ENCODE measurements around the gene WBP1. TPM values are rescaled to one million over a fixed set of nuclear protein-coding genes. Genes with fewer than 3 reads are reported as not detected.
A peak's percentile ranks its signal among the peaks of the same experiment; 100 is the strongest.

WBP1 gene
- total and polyA plus RNA-seq, 10 donors: 39.5 to 84.2 (median 63.6) TPM

DNA sequence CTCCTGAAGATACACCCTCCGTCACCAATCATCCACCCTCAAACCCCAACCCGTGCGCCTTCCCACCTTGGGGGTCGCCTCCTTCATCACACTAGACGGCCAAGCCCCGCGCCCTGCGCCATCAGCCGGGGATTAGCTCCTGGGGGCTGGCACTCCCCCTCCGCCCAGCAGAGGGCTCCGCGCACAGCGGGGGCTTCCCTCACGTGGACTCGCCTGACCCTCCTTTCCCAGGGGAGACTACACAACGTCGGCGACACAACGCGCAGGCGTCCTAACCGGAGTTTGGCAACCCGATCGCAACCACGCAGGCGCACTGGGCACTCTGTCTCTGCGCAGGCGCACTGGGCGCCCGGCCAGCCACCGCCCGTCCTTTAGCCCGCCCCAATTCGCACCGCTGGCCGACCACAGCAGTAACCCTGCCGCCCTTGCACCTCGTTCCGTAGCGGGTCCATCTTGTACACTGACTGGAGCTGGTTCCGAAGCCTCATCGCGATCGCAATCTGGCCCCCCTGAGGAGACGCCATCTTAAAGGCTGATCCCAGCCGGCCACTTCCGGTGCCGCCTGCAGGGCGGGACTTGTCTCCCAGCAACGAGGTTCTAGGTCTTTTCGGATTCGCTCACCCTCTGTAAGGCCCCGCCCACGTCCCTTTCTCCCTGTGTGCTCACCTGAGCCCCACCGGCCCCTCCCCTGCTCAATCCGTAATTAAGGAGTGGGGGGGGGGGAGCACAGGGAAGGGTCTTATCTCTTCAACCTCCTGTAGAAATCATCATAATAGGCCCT is 49.1 kb downstream of the WBP1 start, which contains the start of gene PCGF1:
Gene PCGF1, minus strand, starts transcription at position 551 of the 781 bp plus-strand sequence. Its CDS starts 27 bp downstream, at position 524.
- 0 to 2% (median 1%) methylated on average over 51 to 56 of the region's 56 CpGs for WGBS, 5 donors

DNA sequence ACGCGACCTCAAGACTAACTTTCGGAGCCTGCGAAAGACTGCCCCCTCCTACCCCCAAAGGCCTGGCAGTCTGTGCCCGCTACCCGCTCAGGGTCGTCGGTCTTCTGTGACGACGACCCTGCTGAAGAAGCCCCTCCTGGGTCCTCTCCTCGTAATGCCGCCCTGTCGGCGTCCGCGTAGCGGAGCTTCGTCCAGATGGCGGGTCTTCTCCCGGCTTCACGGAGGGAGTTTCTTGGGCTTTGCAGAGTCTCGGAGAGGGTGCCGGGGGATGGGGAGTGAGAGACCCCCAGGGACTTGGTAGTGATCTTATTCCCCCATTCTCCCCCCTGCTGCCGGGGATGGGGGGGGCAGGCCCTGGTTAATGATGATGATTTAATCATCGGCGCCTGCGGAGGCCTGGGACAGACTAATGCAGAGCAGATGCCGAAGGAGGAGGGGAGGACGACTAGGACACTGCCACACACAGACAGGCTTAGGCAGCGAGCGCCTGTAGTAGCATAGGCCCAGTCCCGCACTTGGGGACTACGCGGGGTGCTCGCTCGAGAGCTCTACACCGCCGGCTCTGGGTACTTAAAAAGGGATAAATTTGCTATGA is 49.8 kb downstream of the WBP1 start:
- H3K27me3 ChIP-seq (replicated peaks in 1 of 7): peaks cover 2 to 46% (median 25%) of the 10 kb centered on the region in 7 donors
- intact Hi-C loops (cut with DNase I; ENCODE audit: low total_unique reads): no loop called here
- peak; percentile 88 for DNase-seq
- H3K4me1 ChIP-seq: peaks cover 19 to 51% (median 47%) of the 10 kb centered on the region in 6 donors
- peak overlapping the region; percentile 60 to 90 (median 62) for H3K4me3 ChIP-seq
- H3K27ac ChIP-seq: peak overlapping the region; percentile 97 to 100 (median 99)
- no peaks in the 10 kb centered on the region for H3K9me3 ChIP-seq
- WGBS, 5 donors: 14 to 17% (median 15%) methylated on average over 29 to 38 of the region's 38 CpGs
- peaks cover 0 to 23% (median 16%) of the 10 kb centered on the region in 6 donors for H3K36me3 ChIP-seq
- TF ChIP-seq POLR2A (IDR thresholded peaks at IDR 0.05) (no peak), POLR2AphosphoS5 (IDR thresholded peaks at IDR 0.05) (no peak)
- TF ChIP-seq, protein P1, sequence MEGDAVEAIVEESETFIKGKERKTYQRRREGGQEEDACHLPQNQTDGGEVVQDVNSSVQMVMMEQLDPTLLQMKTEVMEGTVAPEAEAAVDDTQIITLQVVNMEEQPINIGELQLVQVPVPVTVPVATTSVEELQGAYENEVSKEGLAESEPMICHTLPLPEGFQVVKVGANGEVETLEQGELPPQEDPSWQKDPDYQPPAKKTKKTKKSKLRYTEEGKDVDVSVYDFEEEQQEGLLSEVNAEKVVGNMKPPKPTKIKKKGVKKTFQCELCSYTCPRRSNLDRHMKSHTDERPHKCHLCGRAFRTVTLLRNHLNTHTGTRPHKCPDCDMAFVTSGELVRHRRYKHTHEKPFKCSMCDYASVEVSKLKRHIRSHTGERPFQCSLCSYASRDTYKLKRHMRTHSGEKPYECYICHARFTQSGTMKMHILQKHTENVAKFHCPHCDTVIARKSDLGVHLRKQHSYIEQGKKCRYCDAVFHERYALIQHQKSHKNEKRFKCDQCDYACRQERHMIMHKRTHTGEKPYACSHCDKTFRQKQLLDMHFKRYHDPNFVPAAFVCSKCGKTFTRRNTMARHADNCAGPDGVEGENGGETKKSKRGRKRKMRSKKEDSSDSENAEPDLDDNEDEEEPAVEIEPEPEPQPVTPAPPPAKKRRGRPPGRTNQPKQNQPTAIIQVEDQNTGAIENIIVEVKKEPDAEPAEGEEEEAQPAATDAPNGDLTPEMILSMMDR (IDR thresholded peaks at IDR 0.05 in 8 of 11, conservative IDR thresholded peaks at IDR 0.05 in 3 of 11): no peak

More for the DNA sequence above, 49.1 kb downstream of the WBP1 start, which contains the start of gene PCGF1:
- DNase-seq: peak; percentile 98
- Histone ChIP-seq H3K4me1 (peaks cover 19 to 57% (median 54%) of the 10 kb centered on the region in 6 donors), H3K36me3 (peaks cover 0 to 23% (median 16%) of the 10 kb centered on the region in 6 donors), H3K27ac (peak within 1 kb of the TSS; percentile 97 to 100 (median 99)), H3K27me3 (replicated peaks in 1 of 7) (peaks cover 0 to 46% (median 21%) of the 10 kb centered on the region in 7 donors), H3K9me3 (no peaks in the 10 kb centered on the region), H3K4me3 (peak within 1 kb of the TSS; percentile 60 to 90 (median 62))
- TF ChIP-seq, protein P1 (IDR thresholded peaks at IDR 0.05 in 8 of 11, conservative IDR thresholded peaks at IDR 0.05 in 3 of 11): peak; percentile 36 to 78 (median 64)
- TF ChIP-seq POLR2A (IDR thresholded peaks at IDR 0.05) (no peak), POLR2AphosphoS5 (IDR thresholded peaks at IDR 0.05) (peak; percentile 90 to 93 (median 92))
- intact Hi-C loops (cut with DNase I; ENCODE audit: low total_unique reads): no loop called here

DNA sequence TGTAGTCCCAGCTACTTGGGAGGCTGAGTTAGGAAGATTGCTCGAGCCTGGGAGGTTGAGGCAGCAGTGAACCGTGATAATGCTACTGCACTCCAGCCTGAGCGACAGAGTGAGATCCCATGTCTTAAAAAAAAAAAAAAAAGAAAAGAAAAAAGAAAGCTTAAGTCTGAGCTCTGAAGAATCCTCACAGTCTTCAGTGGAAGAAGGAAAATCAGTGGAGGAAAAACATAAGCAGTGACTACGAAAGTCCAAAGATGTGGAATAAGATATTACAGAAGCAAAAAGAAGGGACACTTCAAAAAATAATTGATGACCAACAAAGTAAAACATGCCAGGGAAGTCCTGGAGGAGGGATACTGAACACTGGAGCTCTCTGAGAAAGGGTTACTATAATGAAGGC is 52.0 kb downstream of the WBP1 start:
- no peak overlapping the region for H3K27ac ChIP-seq
- H3K9me3 ChIP-seq: no peaks in the 10 kb centered on the region
- H3K36me3 ChIP-seq: peaks cover 0 to 11% (median 7%) of the 10 kb centered on the region in 6 donors
- 80 to 92% (median 89%) methylated on average over 4 of the region's 4 CpGs for WGBS, 5 donors
- TF ChIP-seq POLR2A (IDR thresholded peaks at IDR 0.05) (no peak), POLR2AphosphoS5 (IDR thresholded peaks at IDR 0.05) (no peak)
- TF ChIP-seq, protein P1 (IDR thresholded peaks at IDR 0.05 in 8 of 11, conservative IDR thresholded peaks at IDR 0.05 in 3 of 11): no peak
- no peak overlapping the region for H3K4me3 ChIP-seq
- DNase-seq: no peak
- intact Hi-C loops (cut with DNase I; ENCODE audit: low total_unique reads): no loop called here
- H3K27me3 ChIP-seq (replicated peaks in 1 of 7): peaks cover 14 to 55% (median 46%) of the 10 kb centered on the region in 7 donors
- H3K4me1 ChIP-seq: peaks cover 27 to 51% (median 46%) of the 10 kb centered on the region in 6 donors

Other genes with a start within 250 kb of the WBP1 start
- gene SLC4A5, start 115.0 kb upstream of the WBP1 start, total RNA-seq: 1 to 10 TPM; 2.1 to 9.7 (median 3.9) TPM
- gene SLC4A5, start 115.0 kb upstream of the WBP1 start, polyA plus RNA-seq: 1 to 10 TPM in 1 of 3 donors, under 1 TPM in 2; 0.45 to 1.1 (median 0.62) TPM
- gene DCTN1, start 78.1 kb upstream of the WBP1 start, total RNA-seq: 100 to 1,000 TPM in 4 of 7 donors, 10 to 100 TPM in 3; 81.8 to 113 (median 100) TPM
- gene DCTN1, start 78.1 kb upstream of the WBP1 start, polyA plus RNA-seq: 10 to 100 TPM; 47.8 to 77.2 (median 53.7) TPM
- 1 to 10 TPM; 1.7 to 4.0 (median 2.8) TPM for gene C2orf81, start 36.8 kb upstream of the WBP1 start, total RNA-seq
- 1 to 10 TPM; 3.2 to 5.7 (median 5.1) TPM for gene C2orf81, start 36.8 kb upstream of the WBP1 start, polyA plus RNA-seq
- 10 to 100 TPM; 15.1 to 24.3 (median 17.9) TPM for gene WDR54, start 36.7 kb upstream of the WBP1 start, total RNA-seq
- gene WDR54, start 36.7 kb upstream of the WBP1 start, polyA plus RNA-seq: 10 to 100 TPM; 23.7 to 26.0 (median 24.4) TPM
- 10 to 100 TPM in 3 of 7 donors, 1 to 10 TPM in 4; 5.0 to 11.1 (median 9.8) TPM for gene RTKN, start 16.5 kb upstream of the WBP1 start, total RNA-seq
- 1 to 10 TPM; 3.2 to 6.9 (median 3.4) TPM for gene RTKN, start 16.5 kb upstream of the WBP1 start, polyA plus RNA-seq
- gene INO80B, start 3.4 kb upstream of the WBP1 start, total RNA-seq: 10 to 100 TPM in 6 of 7 donors, 1 to 10 TPM in 1; 9.0 to 42.9 (median 28.6) TPM
- gene INO80B, start 3.4 kb upstream of the WBP1 start, polyA plus RNA-seq: 10 to 100 TPM; 36.7 to 50.3 (median 43.7) TPM
- gene MOGS, start 6.9 kb downstream of the WBP1 start, total RNA-seq: 10 to 100 TPM; 49.2 to 61.6 (median 56.7) TPM
- 10 to 100 TPM; 24.6 to 35.5 (median 31.0) TPM for gene MOGS, start 6.9 kb downstream of the WBP1 start, polyA plus RNA-seq
- gene MRPL53, start 14.2 kb downstream of the WBP1 start, total RNA-seq: 10 to 100 TPM; 13.0 to 74.3 (median 61.7) TPM
- gene MRPL53, start 14.2 kb downstream of the WBP1 start, polyA plus RNA-seq: 10 to 100 TPM; 69.4 to 86.7 (median 78.6) TPM
- 10 to 100 TPM; 22.2 to 59.4 (median 31.6) TPM for gene CCDC142, start 24.6 kb downstream of the WBP1 start, total RNA-seq
- 1 to 10 TPM; 2.8 to 9.3 (median 3.4) TPM for gene CCDC142, start 24.6 kb downstream of the WBP1 start, polyA plus RNA-seq
- 10 to 100 TPM; 34.3 to 51.3 (median 38.3) TPM for gene TTC31, start 24.6 kb downstream of the WBP1 start, total RNA-seq
- gene TTC31, start 24.6 kb downstream of the WBP1 start, polyA plus RNA-seq: 10 to 100 TPM; 15.7 to 26.7 (median 21.6) TPM
- gene LBX2, start 41.2 kb downstream of the WBP1 start, total RNA-seq: 1 to 10 TPM in 3 of 7 donors, under 1 TPM in 4; 0.52 to 2.7 (median 0.89) TPM
- gene LBX2, start 41.2 kb downstream of the WBP1 start, polyA plus RNA-seq: 1 to 10 TPM in 1 of 3 donors, under 1 TPM in 2; 0.50 to 1.8 (median 0.93) TPM
- 10 to 100 TPM; 12.7 to 20.4 (median 14.7) TPM for gene PCGF1, start 49.3 kb downstream of the WBP1 start, total RNA-seq
- gene PCGF1, start 49.3 kb downstream of the WBP1 start, polyA plus RNA-seq: 10 to 100 TPM in 2 of 3 donors, 1 to 10 TPM in 1; 9.6 to 11.8 (median 11.6) TPM
- gene TLX2, start 56.0 kb downstream of the WBP1 start, total RNA-seq: not detected
- under 1 TPM in 2 of 3 donors, not detected in 1; 0.04 to 0.05 TPM for gene TLX2, start 56.0 kb downstream of the WBP1 start, polyA plus RNA-seq
- under 1 TPM in 5 of 7 donors, not detected in 2; 0.24 to 0.52 (median 0.43) TPM for gene DQX1, start 67.8 kb downstream of the WBP1 start, total RNA-seq
- gene DQX1, start 67.8 kb downstream of the WBP1 start, polyA plus RNA-seq: under 1 TPM; 0.09 to 0.22 (median 0.11) TPM
- gene AUP1, start 71.3 kb downstream of the WBP1 start, total RNA-seq: 100 to 1,000 TPM; 107 to 182 (median 125) TPM
- 100 to 1,000 TPM; 140 to 226 (median 223) TPM for gene AUP1, start 71.3 kb downstream of the WBP1 start, polyA plus RNA-seq
- gene HTRA2, start 71.5 kb downstream of the WBP1 start, total RNA-seq: 10 to 100 TPM; 34.2 to 58.7 (median 38.7) TPM
- gene HTRA2, start 71.5 kb downstream of the WBP1 start, polyA plus RNA-seq: 10 to 100 TPM; 46.0 to 48.7 (median 48.0) TPM
- gene LOXL3, start 95.5 kb downstream of the WBP1 start, total RNA-seq: 10 to 100 TPM; 11.6 to 27.4 (median 18.0) TPM
- 1 to 10 TPM; 1.8 to 4.6 (median 3.6) TPM for gene LOXL3, start 95.5 kb downstream of the WBP1 start, polyA plus RNA-seq
- 10 to 100 TPM; 36.2 to 59.1 (median 39.7) TPM for gene DOK1, start 96.3 kb downstream of the WBP1 start, total RNA-seq
- gene DOK1, start 96.3 kb downstream of the WBP1 start, polyA plus RNA-seq: 10 to 100 TPM; 19.9 to 41.7 (median 21.0) TPM
- gene M1AP, start 189.9 kb downstream of the WBP1 start, total RNA-seq: 1 to 10 TPM in 4 of 7 donors, under 1 TPM in 3; 0.43 to 2.0 (median 1.1) TPM
- gene M1AP, start 189.9 kb downstream of the WBP1 start, polyA plus RNA-seq: under 1 TPM; 0.26 to 0.61 (median 0.47) TPM
- 10 to 100 TPM in 1 of 7 donors, 1 to 10 TPM in 6; 5.0 to 11.0 (median 8.1) TPM for gene SEMA4F, start 195.8 kb downstream of the WBP1 start, total RNA-seq
- gene SEMA4F, start 195.8 kb downstream of the WBP1 start, polyA plus RNA-seq: 1 to 10 TPM; 1.5 to 2.6 (median 1.5) TPM